K562 (cell line): Measurements from ENCODE around the gene TMEM143. TPM values are rescaled to one million over a fixed set of nuclear protein-coding genes. Genes with fewer than 3 reads are reported as not detected.

ENCODE experiments used
- BRD4 ChIP-seq: fragments of 200-600 bp; sonication (generic); IDR thresholded peaks from 2 replicates; pipeline ENCODE4 v1.6.1; 2017; ENCODE audit warnings: inconsistent platforms
- CBX3 ChIP-seq, 2 experiments: IDR thresholded peaks; 1 replicate in 1 of 2; 2 replicates in 1 of 2; pipeline ENCODE4 v1.6.1; 2012; ENCODE audit warnings: inconsistent platforms in 2 of 2, low read length in 2 of 2, borderline replicate concordance in 1 of 2, control low read depth in 1 of 2
- ESRRA ChIP-seq: fragments of 450-650 bp; IDR thresholded peaks from 2 replicates; pipeline ENCODE4 v1.6.1; 2014; ENCODE audit warnings: low read depth, mild to moderate bottlenecking, moderate library complexity, borderline replicate concordance
- FOS ChIP-seq: IDR thresholded peaks from 3 replicates; pipeline ENCODE4 v1.6.1; 2011; ENCODE audit not compliant: insufficient read length; ENCODE audit errors: extremely low read depth
- FOXK1 ChIP-seq: sonication (generic); formaldehyde crosslinking; IDR thresholded peaks from 2 replicates; pipeline ENCODE4 v1.8.0; 2022; ENCODE audit warnings: missing genetic modification reagents, mild to moderate bottlenecking, borderline replicate concordance
- GABPA ChIP-seq: fragments of 200-800 bp; sonication (Bioruptor generic); conservative IDR thresholded peaks from 2 replicates; pipeline ENCODE4 v1.6.1; 2016; ENCODE audit warnings: low read depth, missing genetic modification characterization, missing compliant biosample characterization
- HSF4 ChIP-seq: fragments of 250-450 bp; sonication (Bioruptor Pico); IDR thresholded peaks from 2 replicates; pipeline ENCODE4 v2.1.2; 2022; ENCODE audit warnings: mild to moderate bottlenecking, moderate library complexity, borderline replicate concordance
- JUND ChIP-seq, 2 experiments: IDR thresholded peaks; 2 replicates in 1 of 2; 3 replicates in 1 of 2; pipeline ENCODE4 v1.6.1; 2011; ENCODE audit warnings: borderline replicate concordance in 2 of 2, low read depth in 2 of 2, low read length in 2 of 2, improper control_type of control experiment in 1 of 2, missing biosample characterization in 1 of 2, missing genetic modification characterization in 1 of 2, missing genetic modification reagents in 1 of 2
- MCM3 ChIP-seq: fragments of 450-650 bp; IDR thresholded peaks from 2 replicates; pipeline ENCODE4 v1.6.1; 2016
- SPI1 ChIP-seq: IDR thresholded peaks from 2 replicates; pipeline ENCODE4 v1.6.1; 2011; ENCODE audit warnings: low read depth, low read length, control low read depth, borderline replicate concordance
- TAF1 ChIP-seq: IDR thresholded peaks from 2 replicates; pipeline ENCODE4 v1.6.1; 2011; ENCODE audit warnings: mild to moderate bottlenecking, low read length, moderate library complexity; ENCODE audit not compliant: insufficient read depth, control insufficient read depth, severe bottlenecking; ENCODE audit errors: extremely low read depth
- TBP ChIP-seq: optimal IDR thresholded peaks from 2 replicates; pipeline ENCODE3; 2011; ENCODE audit warnings: low read depth, low read length, improper control_type of control experiment
- ZBTB43 ChIP-seq: sonication (generic); formaldehyde crosslinking; IDR thresholded peaks from 2 replicates; pipeline ENCODE4 v1.8.0; 2023; ENCODE audit warnings: mild to moderate bottlenecking, missing genetic modification reagents
- ZBTB7A ChIP-seq: IDR thresholded peaks from 2 replicates; pipeline ENCODE4 v1.6.1; 2011; ENCODE audit warnings: low read depth, mild to moderate bottlenecking, low read length, moderate library complexity, borderline replicate concordance; ENCODE audit not compliant: control insufficient read depth
- ZNF23 ChIP-seq: fragments of 250-450 bp; sonication (Bioruptor Pico); IDR thresholded peaks from 2 replicates; pipeline ENCODE4 v1.4.0; 2020; ENCODE audit warnings: mild to moderate bottlenecking
- ZNF263 ChIP-seq: sonication (generic); formaldehyde crosslinking; IDR thresholded peaks from 2 replicates; pipeline ENCODE4 v1.8.0; 2022; ENCODE audit warnings: mild to moderate bottlenecking, missing genetic modification reagents, borderline replicate concordance
- ZNF280A ChIP-seq: fragments of 450-650 bp; IDR thresholded peaks from 2 replicates; pipeline ENCODE4 v1.6.1; 2018; ENCODE audit warnings: mild to moderate bottlenecking, low read depth; ENCODE audit not compliant: partially characterized antibody
- ZNF561 ChIP-seq: fragments of 450-650 bp; formaldehyde crosslinking; conservative IDR thresholded peaks from 2 replicates; pipeline ENCODE4 v1.4.0; 2020; ENCODE audit warnings: mild to moderate bottlenecking, moderate library complexity
- ZSCAN29 ChIP-seq: fragments of 450-650 bp; IDR thresholded peaks from 2 replicates; pipeline ENCODE4 v1.6.1; 2017
- polyA plus RNA-seq, 8 experiments: library from polyadenylated mRNA; depleted of rRNA in 4 of 8; stranded (reverse) in 5 of 8; unstranded in 3 of 8; fragments of >200 nt; fragmentation: Nextera tagmentation in 2 of 8; fragmentation: Illumina TruSeq in 1 of 8; extraction: Ambion mirVana in 2 of 8; extraction: Trizol in 1 of 8; gene quantifications; 2 replicates each; pipeline versions ENCODE4 v1.2.1 to v1.2.3, GENCODE V29; 2011 to 2014; ENCODE audit warnings: inconsistent platforms in 1 of 8, missing spikeins in 1 of 8
- total RNA-seq, 7 experiments: library from RNA; depleted of rRNA in 6 of 7; stranded (reverse); fragments of >200 nt in 6 of 7; fragmentation: Illumina TruSeq in 2 of 7; extraction: Trizol in 2 of 7; gene quantifications; 2 replicates each; pipeline versions ENCODE4 v1.2.1 to v1.2.3, GENCODE V29; 2011 to 2021; ENCODE audit warnings: low replicate concordance in 1 of 7
- TF ChIP-seq, protein P1 (sequence below): fragments of 150-350 bp; IDR thresholded peaks from 2 replicates; pipeline ENCODE4 v1.6.1; 2014; ENCODE audit warnings: low read depth, mild to moderate bottlenecking, low read length, borderline replicate concordance

TMEM143 gene
- total and polyA plus RNA-seq, 9 of the 15 experiments (the other 6 are each of a cell fraction or from before 2014, with no cell fraction given), result 0.66 to 8.8 (median 4.3) TPM

DNA sequence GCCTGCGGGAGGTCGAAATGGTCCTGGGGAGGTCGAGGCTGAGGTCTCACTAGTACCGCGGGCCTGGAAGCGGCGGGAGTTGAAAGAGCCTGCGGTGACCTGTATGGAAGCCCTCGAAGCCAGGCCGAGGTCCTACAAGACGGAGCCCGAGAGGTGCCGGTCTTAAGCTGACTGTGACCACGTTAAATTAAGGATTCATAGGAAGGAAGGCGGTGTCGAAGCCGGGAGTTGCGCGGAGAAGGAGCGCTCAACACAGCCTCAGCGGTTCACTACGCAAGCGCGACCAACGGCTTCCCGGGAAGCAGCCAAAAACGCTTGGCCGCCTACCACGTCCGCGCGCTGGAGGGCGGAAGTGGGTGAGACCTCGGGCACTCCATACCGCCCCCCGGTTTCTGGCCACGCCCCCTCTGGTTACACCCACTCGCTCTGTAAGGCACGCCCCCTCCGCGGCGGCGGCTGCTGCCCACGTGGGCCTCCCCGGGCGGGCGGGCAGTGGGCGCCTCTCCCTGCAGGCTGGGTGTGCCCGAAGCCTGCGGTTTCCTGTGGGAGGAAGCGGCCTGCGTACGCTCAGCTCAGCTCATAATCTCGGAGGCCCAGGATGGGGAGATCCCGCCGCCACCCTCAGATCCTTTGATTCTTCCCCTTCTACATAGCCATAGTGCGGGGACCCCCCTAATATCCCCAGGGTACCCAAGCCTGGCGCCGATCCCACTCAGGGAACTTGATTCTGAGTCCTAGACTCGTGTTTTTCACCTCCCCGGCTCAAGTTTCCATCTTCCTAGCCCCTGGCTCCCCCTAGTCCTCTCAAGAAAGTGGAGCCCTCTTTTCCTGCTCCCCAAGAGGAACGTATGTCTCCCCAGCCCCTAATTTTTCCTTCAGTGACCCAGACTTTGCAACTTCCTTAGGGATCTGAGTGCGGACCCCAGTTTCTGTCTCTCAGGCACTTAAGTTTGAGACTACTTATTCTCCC, 41.8 kb downstream of the TMEM143 start (continued):
- TF ChIP-seq ZNF561 (CRISPR knock-in tag) (no peak), FOS (peak; percentile 0), GABPA (tag) (peak; percentile 86), MCM3 (no peak), ZNF280A (no peak), ZNF23 (CRISPR knock-in tag) (no peak), ZNF263 (CRISPR knock-in tag) (no peak; the same call in 1 of the 2 replicates), FOXK1 (CRISPR knock-in tag) (no peak), JUND (IDR thresholded peaks at IDR 0.05; ENCODE audit: borderline replicate concordance, low read depth, low read length) (peak; percentile 73; the same call in 1 of the 2 replicates), JUND (tag; IDR thresholded peaks at IDR 0.05; ENCODE audit: borderline replicate concordance, low read depth, low read length) (peak; percentile 53; the same call in 1 of the 3 replicates), HSF4 (CRISPR knock-in tag) (no peak), CBX3 (IDR thresholded peaks at IDR 0.05; ENCODE audit: borderline replicate concordance in 1 of 2, low read length in 2 of 2) (peak in 1 of 2 experiments; percentile 86; a peak in 1 of 3 replicates), ESRRA (peak; percentile 96; the same call in 1 of the 2 replicates), BRD4 (peak; percentile 93), ZBTB7A (peak; percentile 86), TBP (peak; percentile 71), SPI1 (peak; percentile 87), ZBTB43 (CRISPR knock-in tag) (peak; percentile 18; the same call in 1 of the 2 replicates), TAF1 (peak; percentile 73), ZSCAN29 (no peak)
- TF ChIP-seq, protein P1, sequence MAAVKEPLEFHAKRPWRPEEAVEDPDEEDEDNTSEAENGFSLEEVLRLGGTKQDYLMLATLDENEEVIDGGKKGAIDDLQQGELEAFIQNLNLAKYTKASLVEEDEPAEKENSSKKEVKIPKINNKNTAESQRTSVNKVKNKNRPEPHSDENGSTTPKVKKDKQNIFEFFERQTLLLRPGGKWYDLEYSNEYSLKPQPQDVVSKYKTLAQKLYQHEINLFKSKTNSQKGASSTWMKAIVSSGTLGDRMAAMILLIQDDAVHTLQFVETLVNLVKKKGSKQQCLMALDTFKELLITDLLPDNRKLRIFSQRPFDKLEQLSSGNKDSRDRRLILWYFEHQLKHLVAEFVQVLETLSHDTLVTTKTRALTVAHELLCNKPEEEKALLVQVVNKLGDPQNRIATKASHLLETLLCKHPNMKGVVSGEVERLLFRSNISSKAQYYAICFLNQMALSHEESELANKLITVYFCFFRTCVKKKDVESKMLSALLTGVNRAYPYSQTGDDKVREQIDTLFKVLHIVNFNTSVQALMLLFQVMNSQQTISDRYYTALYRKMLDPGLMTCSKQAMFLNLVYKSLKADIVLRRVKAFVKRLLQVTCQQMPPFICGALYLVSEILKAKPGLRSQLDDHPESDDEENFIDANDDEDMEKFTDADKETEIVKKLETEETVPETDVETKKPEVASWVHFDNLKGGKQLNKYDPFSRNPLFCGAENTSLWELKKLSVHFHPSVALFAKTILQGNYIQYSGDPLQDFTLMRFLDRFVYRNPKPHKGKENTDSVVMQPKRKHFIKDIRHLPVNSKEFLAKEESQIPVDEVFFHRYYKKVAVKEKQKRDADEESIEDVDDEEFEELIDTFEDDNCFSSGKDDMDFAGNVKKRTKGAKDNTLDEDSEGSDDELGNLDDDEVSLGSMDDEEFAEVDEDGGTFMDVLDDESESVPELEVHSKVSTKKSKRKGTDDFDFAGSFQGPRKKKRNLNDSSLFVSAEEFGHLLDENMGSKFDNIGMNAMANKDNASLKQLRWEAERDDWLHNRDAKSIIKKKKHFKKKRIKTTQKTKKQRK, result no peak
